Mucosa of stomach (tissue), 1 donor: ENCODE results near the gene ATP6V0A4.

Experiments used
- H3K27me3 ChIP-seq: one replicate; pipeline ENCODE4 v1.7.0; 2013; ENCODE audit warnings: mild to moderate bottlenecking, low read length; ENCODE audit not compliant: control insufficient read depth, insufficient read depth
- H3K36me3 ChIP-seq: one replicate; pipeline ENCODE4 v1.7.0; 2013; ENCODE audit warnings: low read length; ENCODE audit not compliant: control insufficient read depth, insufficient read depth
- H3K4me1 ChIP-seq: one replicate; pipeline ENCODE4 v1.7.0; 2013; ENCODE audit warnings: mild to moderate bottlenecking, low read length; ENCODE audit not compliant: control insufficient read depth, insufficient read depth
- H3K4me3 ChIP-seq: one replicate; pipeline ENCODE4 v1.7.0; 2013; ENCODE audit warnings: low read length
- H3K9ac ChIP-seq: one replicate; pipeline ENCODE4 v1.7.0; 2013; ENCODE audit warnings: mild to moderate bottlenecking, low read length, moderate library complexity
- H3K9me3 ChIP-seq: one replicate; pipeline ENCODE4 v1.7.0; 2013; ENCODE audit warnings: mild to moderate bottlenecking, low read length, moderate library complexity; ENCODE audit not compliant: control insufficient read depth
- donor health status: Pancreatic carcinoma.

Gene ATP6V0A4

DNA sequence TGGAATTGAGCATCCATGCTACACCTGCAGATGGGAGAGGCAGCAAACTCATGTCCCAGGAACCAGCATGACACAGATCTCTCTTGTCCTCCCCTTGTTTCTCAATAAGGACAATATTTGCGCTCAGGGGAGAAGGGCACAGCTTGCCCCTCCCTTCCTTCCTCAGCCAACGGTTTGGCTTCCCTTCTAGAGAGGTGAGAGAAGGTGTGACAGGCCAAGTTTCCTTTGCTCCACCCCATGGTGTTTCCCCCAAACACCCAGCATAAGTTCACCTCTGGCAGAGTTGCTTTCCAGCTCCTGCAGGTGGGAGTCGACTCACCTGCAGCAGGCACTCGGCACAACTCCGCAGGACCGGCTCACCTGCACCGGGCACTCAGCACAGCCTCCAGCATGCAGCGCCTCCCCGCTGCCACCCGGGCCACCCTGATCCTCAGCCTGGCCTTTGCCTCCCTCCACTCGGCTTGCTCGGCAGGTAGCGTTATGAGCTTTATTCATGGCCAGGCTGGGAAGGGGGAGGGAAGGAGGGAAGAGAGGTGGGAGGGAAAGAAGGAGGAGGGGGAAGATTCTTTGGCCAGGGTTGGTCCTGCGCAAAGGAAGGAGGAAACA is at the start of gene ATP6V0A4, which contains the start of gene TMEM213:
TSS of gene ATP6V0A4 (minus strand) at position 482 of the 606 bp plus-strand sequence. CDS start 26,949 bp downstream, outside the sequence.
TSS of gene TMEM213 (plus strand) at position 280 of the 606 bp plus-strand sequence. CDS start at position 391, 111 bp downstream.
- Histone ChIP-seq H3K9ac (no peak within 1 kb of the TSS), H3K9me3 (no peaks in the 10 kb centered on the region), H3K27me3 (peaks cover 3% of the 10 kb centered on the region), H3K4me3 (no peak within 1 kb of the TSS), H3K36me3 (no peaks in the 10 kb centered on the region), H3K4me1 (no peaks in the 10 kb centered on the region)

DNA sequence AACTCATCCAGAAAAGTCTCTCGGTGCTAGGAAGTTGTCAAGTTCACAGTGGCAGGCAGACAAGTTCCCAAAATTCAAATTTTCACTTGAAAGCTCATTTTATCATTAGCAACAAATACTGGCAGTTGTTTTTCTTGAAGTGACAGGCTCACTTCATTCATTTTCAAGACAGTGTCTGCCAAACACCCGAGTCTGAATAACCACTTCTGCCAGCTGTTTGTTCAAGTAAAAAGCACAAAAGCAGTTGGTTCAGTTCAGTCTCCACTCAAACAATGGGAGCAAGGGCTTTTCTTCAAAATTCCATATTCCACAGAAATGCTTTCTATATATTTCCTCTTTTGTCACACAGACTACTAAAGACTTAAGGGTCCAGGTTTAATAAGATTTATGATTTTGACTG is 47.7 kb upstream of the ATP6V0A4 start:
- Histone ChIP-seq H3K36me3 (no peaks in the 10 kb centered on the region), H3K9ac (no peak overlapping the region), H3K27me3 (no peaks in the 10 kb centered on the region), H3K4me3 (no peak overlapping the region), H3K9me3 (no peaks in the 10 kb centered on the region), H3K4me1 (no peaks in the 10 kb centered on the region)

DNA sequence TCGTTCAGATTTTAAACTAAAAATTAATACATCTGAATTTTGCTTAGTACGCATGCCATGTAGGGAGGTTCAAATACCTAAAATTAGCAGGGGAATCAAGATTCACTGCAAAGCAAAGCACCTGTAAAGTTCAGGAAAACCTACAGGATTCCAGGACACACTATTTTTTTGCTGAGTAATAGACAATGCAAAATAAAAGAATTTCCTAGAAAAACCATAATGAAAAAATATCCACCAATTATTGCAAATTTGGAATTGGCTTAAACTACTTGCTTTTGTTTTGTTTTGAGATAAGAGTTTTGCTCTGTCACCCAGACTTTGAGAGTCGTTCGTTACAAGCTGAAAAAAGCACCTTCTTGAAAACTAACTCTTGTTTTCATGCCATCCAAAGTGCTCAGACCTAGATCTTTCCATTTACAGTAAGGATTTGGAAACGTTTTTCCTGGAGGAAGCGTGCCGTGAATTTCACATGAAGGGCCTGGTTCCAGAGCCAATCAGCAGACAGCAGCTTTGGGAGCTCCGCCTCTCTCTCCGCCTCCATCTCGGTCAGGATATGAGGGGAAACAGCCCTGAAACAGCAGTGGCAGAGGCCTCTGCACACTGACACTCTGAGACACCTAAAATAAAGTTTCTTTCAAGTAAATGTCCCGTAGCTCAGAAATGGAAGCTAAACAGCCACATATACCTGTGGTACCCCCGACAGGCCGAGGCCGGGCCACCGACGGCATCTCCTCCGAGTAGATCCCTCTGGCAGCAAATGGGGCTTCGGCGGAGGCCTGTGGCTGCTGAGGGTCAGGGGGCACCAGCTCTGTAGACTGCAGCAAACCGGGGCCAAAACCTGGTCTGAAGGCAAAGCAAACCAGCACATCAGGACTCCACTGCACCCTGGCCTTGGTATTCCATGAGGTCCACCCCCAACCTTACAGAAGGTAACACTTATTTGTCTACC is 45.9 kb upstream of the ATP6V0A4 start:
- no peaks in the 10 kb centered on the region for H3K27me3 ChIP-seq
- H3K4me1 ChIP-seq: no peaks in the 10 kb centered on the region
- H3K4me3 ChIP-seq: no peak overlapping the region
- no peaks in the 10 kb centered on the region for H3K36me3 ChIP-seq
- H3K9ac ChIP-seq: no peak overlapping the region
- no peaks in the 10 kb centered on the region for H3K9me3 ChIP-seq

DNA sequence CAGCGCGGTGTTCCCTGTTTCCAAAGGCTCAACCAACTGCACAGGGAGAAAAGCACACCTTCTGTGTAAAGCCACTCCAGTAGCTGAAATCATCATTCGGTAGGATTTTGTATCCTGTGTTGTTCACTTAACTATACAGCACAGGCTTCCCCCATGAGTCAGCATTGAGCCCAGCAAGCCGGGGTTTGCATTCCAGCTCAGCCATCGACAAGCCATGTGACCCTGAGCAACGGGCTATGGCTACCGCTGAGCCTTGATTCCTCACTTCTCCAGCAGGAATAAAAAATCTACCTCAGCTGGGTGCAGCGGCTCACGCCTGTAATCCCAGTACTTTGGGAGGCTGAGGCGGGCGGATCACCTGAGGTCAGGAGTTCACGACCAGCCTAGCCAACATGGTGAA is 44.1 kb upstream of the ATP6V0A4 start:
- Histone ChIP-seq H3K27me3 (no peaks in the 10 kb centered on the region), H3K36me3 (no peaks in the 10 kb centered on the region), H3K4me3 (no peak overlapping the region), H3K4me1 (no peaks in the 10 kb centered on the region), H3K9me3 (no peaks in the 10 kb centered on the region), H3K9ac (no peak overlapping the region)

DNA sequence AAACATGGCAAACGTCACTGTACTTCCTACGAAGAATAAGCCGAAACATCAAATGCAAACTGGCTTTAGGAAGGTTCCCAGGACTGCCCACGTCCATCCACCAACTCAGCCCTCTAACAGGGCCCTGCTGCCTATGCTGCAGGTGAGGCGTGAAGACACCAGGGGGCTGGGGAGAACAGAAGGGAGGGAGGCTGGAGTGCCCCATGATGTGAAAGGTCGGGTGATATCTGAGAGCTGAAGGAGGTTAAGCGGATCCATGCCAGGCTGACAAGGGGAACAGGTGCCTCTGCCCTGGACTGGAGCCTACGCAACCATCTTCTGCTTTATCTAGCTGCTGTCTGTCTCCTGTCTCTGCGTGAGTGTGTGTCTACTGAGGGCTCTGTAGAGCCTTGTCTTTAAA is 40.2 kb upstream of the ATP6V0A4 start:
- Histone ChIP-seq H3K27me3 (no peaks in the 10 kb centered on the region), H3K4me3 (no peak overlapping the region), H3K9ac (no peak overlapping the region), H3K9me3 (no peaks in the 10 kb centered on the region), H3K36me3 (no peaks in the 10 kb centered on the region), H3K4me1 (no peaks in the 10 kb centered on the region)

DNA sequence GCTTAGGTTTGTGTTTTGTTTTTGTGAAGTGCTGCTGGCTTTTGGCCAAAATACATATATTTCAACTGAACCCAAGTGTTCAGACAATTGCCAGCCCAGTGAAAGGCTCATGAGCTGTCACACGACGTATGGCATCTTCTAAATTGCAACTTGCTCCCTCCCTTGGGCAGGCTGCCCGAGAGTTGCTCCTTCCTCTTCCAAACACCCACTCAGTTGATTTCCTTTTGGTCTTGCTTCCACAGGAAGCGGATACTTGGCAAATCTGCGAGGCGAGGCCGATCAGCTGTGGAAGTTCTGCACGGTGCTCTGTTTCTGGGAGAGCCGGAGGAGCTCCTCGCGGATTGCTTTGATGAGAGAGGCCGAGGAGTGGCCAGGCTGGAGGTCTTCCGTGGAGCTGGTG is 39.6 kb upstream of the ATP6V0A4 start:
- no peaks in the 10 kb centered on the region for H3K4me1 ChIP-seq
- H3K27me3 ChIP-seq: no peaks in the 10 kb centered on the region
- H3K9me3 ChIP-seq: no peaks in the 10 kb centered on the region
- H3K4me3 ChIP-seq: no peak overlapping the region
- no peaks in the 10 kb centered on the region for H3K36me3 ChIP-seq
- H3K9ac ChIP-seq: no peak overlapping the region

DNA sequence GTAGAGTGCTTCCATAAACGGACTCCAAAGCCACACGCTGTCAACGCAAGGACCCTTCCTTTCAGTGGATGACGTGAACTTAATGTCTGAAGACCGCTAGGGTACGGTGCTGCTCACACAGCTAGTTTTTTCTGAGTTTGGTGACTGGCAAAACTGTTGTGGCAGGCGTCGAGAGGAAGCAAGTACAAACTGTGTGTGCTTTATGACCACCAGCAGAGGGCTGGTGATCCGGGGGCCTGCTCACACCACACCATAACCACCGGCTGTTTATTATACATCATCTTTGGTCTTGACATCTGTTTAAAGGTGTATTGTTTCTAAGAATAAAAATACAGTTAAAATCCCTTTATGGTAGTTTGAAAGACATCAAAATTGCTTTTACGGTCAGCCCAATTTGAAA is 37.1 kb upstream of the ATP6V0A4 start:
- no peaks in the 10 kb centered on the region for H3K27me3 ChIP-seq
- H3K4me3 ChIP-seq: no peak overlapping the region
- no peaks in the 10 kb centered on the region for H3K9me3 ChIP-seq
- no peaks in the 10 kb centered on the region for H3K36me3 ChIP-seq
- H3K9ac ChIP-seq: no peak overlapping the region
- H3K4me1 ChIP-seq: no peaks in the 10 kb centered on the region

DNA sequence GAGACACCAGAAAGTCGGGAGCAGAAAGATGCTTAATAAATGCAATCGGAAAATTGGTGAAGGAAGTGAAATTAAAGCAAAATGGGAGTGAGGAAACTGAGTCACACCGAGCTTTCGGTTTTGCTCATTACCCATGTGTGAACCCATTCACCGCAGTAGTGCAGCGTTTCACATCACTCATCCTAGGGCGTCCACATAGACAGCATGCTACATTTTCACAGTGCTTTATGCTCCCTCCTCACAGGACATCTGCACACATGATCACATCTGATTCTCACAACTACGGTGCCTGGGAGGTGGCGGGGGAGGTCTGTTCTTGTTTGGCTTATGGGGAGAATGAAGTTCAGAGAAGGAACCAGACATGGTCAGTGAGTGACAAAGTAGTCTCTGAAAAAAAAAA is 36.6 kb upstream of the ATP6V0A4 start:
- no peaks in the 10 kb centered on the region for H3K36me3 ChIP-seq
- no peaks in the 10 kb centered on the region for H3K9me3 ChIP-seq
- H3K4me1 ChIP-seq: no peaks in the 10 kb centered on the region
- no peak overlapping the region for H3K9ac ChIP-seq
- no peaks in the 10 kb centered on the region for H3K27me3 ChIP-seq
- no peak overlapping the region for H3K4me3 ChIP-seq

DNA sequence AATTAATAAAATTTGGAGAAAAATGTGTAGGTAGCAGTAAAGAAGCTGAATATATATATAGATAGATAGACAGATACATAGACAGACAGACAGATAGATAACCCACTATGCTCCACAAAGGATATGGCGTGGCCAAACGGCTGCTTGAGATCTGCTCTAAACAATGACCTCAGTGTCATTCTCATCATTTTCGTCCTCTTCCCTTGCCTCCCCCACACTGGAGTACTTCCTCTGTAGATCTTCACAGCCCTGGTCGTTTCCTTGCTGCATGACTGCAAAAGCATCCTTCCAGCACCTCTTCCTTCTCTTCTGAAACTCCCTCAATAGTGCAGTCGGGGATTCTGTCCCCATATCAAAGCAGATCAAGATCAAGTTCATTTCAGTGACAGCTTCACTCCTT is 35.6 kb upstream of the ATP6V0A4 start:
- no peaks in the 10 kb centered on the region for H3K9me3 ChIP-seq

DNA sequence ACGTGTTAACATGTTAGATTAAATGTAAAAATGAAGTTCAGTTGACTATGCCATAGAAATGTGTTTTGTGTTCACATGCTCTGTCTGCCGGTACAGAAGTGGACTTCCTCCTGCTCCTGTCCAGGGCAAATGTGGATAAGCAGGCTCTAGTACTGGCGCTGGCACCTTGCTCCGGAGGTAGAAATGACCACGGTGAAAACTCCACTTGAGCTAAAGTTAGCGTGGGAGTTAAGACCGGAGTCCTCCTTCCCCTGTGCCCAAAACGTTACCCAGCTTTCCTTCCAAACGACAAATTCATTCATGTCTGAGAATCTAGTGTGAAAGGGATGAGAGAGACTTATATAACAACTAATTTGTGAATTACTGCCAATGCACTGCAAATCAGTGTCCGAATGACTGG is 35.0 kb upstream of the ATP6V0A4 start:
- Histone ChIP-seq H3K9ac (no peak overlapping the region), H3K36me3 (no peaks in the 10 kb centered on the region), H3K4me3 (no peak overlapping the region), H3K4me1 (no peaks in the 10 kb centered on the region), H3K27me3 (no peaks in the 10 kb centered on the region), H3K9me3 (no peaks in the 10 kb centered on the region)

More for the DNA sequence above, 35.6 kb upstream of the ATP6V0A4 start:
- Histone ChIP-seq H3K4me3 (no peak overlapping the region), H3K36me3 (no peaks in the 10 kb centered on the region), H3K27me3 (no peaks in the 10 kb centered on the region), H3K9ac (no peak overlapping the region), H3K4me1 (no peaks in the 10 kb centered on the region)

DNA sequence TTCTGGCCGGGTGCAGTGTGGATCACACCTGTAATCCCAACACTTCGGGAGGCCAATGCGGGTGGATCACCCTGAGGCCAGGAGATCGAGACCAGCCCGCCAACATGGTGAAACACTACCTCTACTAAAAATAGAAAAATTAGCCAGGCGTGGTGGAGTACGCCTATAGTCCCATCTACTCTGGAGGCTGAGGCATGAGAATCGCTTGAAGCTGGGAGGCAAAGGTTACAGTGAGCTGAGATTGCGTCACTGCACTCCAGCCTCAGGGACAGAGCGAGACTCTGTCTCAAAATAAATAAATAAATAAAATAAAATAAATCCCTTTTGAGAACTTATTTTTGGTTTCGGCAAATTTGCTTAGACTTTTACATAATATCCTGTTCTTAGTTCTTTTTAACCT is 31.3 kb upstream of the ATP6V0A4 start:
- Histone ChIP-seq H3K27me3 (no peaks in the 10 kb centered on the region), H3K9ac (no peak overlapping the region), H3K4me1 (no peaks in the 10 kb centered on the region), H3K4me3 (no peak overlapping the region), H3K9me3 (no peaks in the 10 kb centered on the region), H3K36me3 (no peaks in the 10 kb centered on the region)

DNA sequence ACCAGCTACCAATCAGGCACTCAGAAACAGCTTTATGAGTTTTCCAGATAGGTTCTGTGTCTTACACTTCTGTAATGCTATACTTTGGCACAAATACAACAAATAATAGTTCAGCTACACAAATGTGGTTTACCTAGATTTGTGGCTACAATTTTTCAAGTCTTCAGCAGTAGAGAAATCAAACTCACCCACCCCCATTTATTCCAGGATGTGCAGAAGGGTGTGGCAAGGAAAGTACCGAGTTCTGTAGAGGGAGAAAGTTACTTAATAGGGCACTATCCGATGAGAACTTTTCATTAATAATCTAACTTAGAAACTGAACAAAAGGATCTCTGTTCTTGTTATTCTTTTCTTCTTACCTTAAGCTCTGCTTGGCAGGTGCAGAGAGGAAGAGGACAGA is 30.3 kb upstream of the ATP6V0A4 start:
- Histone ChIP-seq H3K9me3 (no peaks in the 10 kb centered on the region), H3K9ac (no peak overlapping the region), H3K4me3 (no peak overlapping the region), H3K36me3 (no peaks in the 10 kb centered on the region), H3K27me3 (no peaks in the 10 kb centered on the region), H3K4me1 (no peaks in the 10 kb centered on the region)
